ENCODE measurements around the gene SH3PXD2A.

- TF ChIP-seq CTCF (IDR thresholded peaks at IDR 0.05 in 4 of 5, conservative IDR thresholded peaks at IDR 0.05 in 1 of 5): no peak
- no peak for TF ChIP-seq POLR2A (IDR thresholded peaks at IDR 0.05)
Measured at GRCh38 chr10:103802637-103803353, 52.6 kb downstream of the SH3PXD2A start.

Data from gastrocnemius medialis (tissue), 4 donors.